Fibroblast of lung (primary cell): ENCODE results near the gene KEL.

Experiments
- CTCF ChIP-seq, 2 donors: IDR thresholded peaks in 1 of 2; conservative IDR thresholded peaks in 1 of 2; 1 replicate in 1 of 2; 2 replicates in 1 of 2; pipeline ENCODE4 v1.5.1; 2011 to 2012; ENCODE audit warnings: low read length in 2 of 2, control low read depth in 1 of 2, inconsistent platforms in 1 of 2, low read depth in 1 of 2, mild to moderate bottlenecking in 1 of 2
- EZH2 ChIP-seq: IDR thresholded peaks from 2 replicates; pipeline ENCODE4 v1.5.1; 2012; ENCODE audit warnings: low read length, control low read depth, mild to moderate bottlenecking; ENCODE audit errors: missing control alignments

DNA sequence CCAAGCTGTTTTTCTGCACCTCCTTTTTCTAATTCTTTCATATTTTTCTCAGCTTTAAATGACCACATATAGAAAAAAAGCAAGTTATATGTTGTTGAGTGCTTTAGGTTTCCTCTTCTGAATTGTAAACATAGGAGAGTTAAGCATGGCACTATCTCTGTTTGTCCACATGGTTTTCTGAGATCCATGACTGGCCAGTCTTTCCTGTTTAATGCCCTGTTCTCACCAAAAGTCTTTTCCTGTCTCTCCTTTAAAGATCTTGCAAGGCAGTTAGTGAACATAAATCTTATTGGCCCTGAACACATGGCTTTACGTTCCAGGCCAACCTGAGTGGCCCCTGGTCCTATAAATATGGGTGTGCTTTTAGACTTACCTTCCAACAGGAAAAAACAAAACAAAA, 48.0 kb downstream of the KEL start:
- no peak for TF ChIP-seq CTCF (conservative IDR thresholded peaks at IDR 0.05 in 1 of 2, IDR thresholded peaks at IDR 0.05 in 1 of 2; ENCODE audit: low read depth in 1 of 2, low read length in 2 of 2)
- TF ChIP-seq EZH2 = no peak
